Osteocyte (in vitro differentiated cells): Measurements from ENCODE around the gene LRGUK. TPM values are rescaled to one million over a fixed set of nuclear protein-coding genes. Genes with fewer than 3 reads are reported as not detected.

Experiments
- DNase-seq: peaks from one replicate; pipeline ENCODE4 v3.0.0; 2021; ENCODE audit warnings: mixed read lengths; ENCODE audit not compliant: unreplicated experiment; ENCODE audit errors: extremely low spot score
- H3K27ac Mint-ChIP-seq: one replicate; pipeline ENCODE4 v1.8.0; 2021; ENCODE audit warnings: mild to moderate bottlenecking, mixed read lengths; ENCODE audit not compliant: unreplicated experiment
- H3K27me3 Mint-ChIP-seq: one replicate; pipeline ENCODE4 v1.8.0; 2021; ENCODE audit warnings: mixed read lengths; ENCODE audit not compliant: unreplicated experiment
- H3K36me3 Mint-ChIP-seq: one replicate; pipeline ENCODE4 v1.8.0; 2021; ENCODE audit warnings: mixed read lengths; ENCODE audit not compliant: unreplicated experiment
- H3K4me1 Mint-ChIP-seq: one replicate; pipeline ENCODE4 v1.8.0; 2021; ENCODE audit warnings: mixed read lengths; ENCODE audit not compliant: unreplicated experiment
- H3K4me3 Mint-ChIP-seq: one replicate; pipeline ENCODE4 v1.8.0; 2021; ENCODE audit warnings: mild to moderate bottlenecking, moderate library complexity, mixed read lengths; ENCODE audit not compliant: unreplicated experiment
- H3K9me3 Mint-ChIP-seq: one replicate; pipeline ENCODE4 v1.8.0; 2021; ENCODE audit warnings: mixed read lengths; ENCODE audit not compliant: unreplicated experiment
- CTCF ChIP-seq: fragments of 200-600 bp; sonication (generic); IDR thresholded peaks from 2 replicates; pipeline ENCODE4 v1.5.0; 2021; ENCODE audit warnings: antibody characterized with exemption, mild to moderate bottlenecking, moderate library complexity
- total RNA-seq: library from RNA; stranded (reverse); gene quantifications from 2 replicates; pipeline ENCODE4 v1.2.1, GENCODE V29; 2021

The LRGUK gene
- total RNA-seq, 1 donor from 2014 or later = 0.30 TPM

- DNase-seq = no peak
- Mint-ChIP-seq H3K9me3 (no peaks in the 10 kb centered on the region), H3K27me3 (peaks cover 3% of the 10 kb centered on the region), H3K4me3 (no peak overlapping the region), H3K36me3 (no peaks in the 10 kb centered on the region), H3K27ac (no peak overlapping the region), H3K4me1 (no peaks in the 10 kb centered on the region)
- no peak for TF ChIP-seq CTCF
Observed at GRCh38 chr7:134113655-134114054, 13.5 kb upstream of the LRGUK start.

GRCh38 chr7:134114992-134115391 is 12.1 kb upstream of the LRGUK start:
- Mint-ChIP-seq H3K4me1 (no peaks in the 10 kb centered on the region), H3K36me3 (no peaks in the 10 kb centered on the region), H3K27ac (no peak overlapping the region), H3K4me3 (no peak overlapping the region), H3K27me3 (peaks cover 3% of the 10 kb centered on the region), H3K9me3 (no peaks in the 10 kb centered on the region)
- no peak for DNase-seq
- TF ChIP-seq CTCF = no peak

GRCh38 chr7:134120405-134120804 is 6.7 kb upstream of the LRGUK start:
- no peak for DNase-seq
- H3K4me3 Mint-ChIP-seq = no peak overlapping the region

GRCh38 chr7:134121632-134122139 is 5.5 kb upstream of the LRGUK start:
- no peaks in the 10 kb centered on the region for H3K36me3 Mint-ChIP-seq
- H3K27ac Mint-ChIP-seq = no peak overlapping the region

More at GRCh38 chr7:134120405-134120804, 6.7 kb upstream of the LRGUK start:
- no peaks in the 10 kb centered on the region for H3K36me3 Mint-ChIP-seq
- no peak overlapping the region for H3K27ac Mint-ChIP-seq
- H3K4me1 Mint-ChIP-seq = no peaks in the 10 kb centered on the region
- H3K27me3 Mint-ChIP-seq = peaks cover 29% of the 10 kb centered on the region
- TF ChIP-seq CTCF = no peak
- no peaks in the 10 kb centered on the region for H3K9me3 Mint-ChIP-seq

GRCh38 chr7:134122980-134123379 is 4.2 kb upstream of the LRGUK start:
- DNase-seq = no peak
- no peak for TF ChIP-seq CTCF
- Mint-ChIP-seq H3K9me3 (no peaks in the 10 kb centered on the region), H3K36me3 (no peaks in the 10 kb centered on the region), H3K4me3 (no peak overlapping the region), H3K27ac (no peak overlapping the region), H3K4me1 (peaks cover 15% of the 10 kb centered on the region), H3K27me3 (peaks cover 49% of the 10 kb centered on the region)

More at GRCh38 chr7:134121632-134122139, 5.5 kb upstream of the LRGUK start:
- no peak for DNase-seq
- peaks cover 2% of the 10 kb centered on the region for H3K4me1 Mint-ChIP-seq
- H3K9me3 Mint-ChIP-seq = no peaks in the 10 kb centered on the region
- peaks cover 39% of the 10 kb centered on the region for H3K27me3 Mint-ChIP-seq
- TF ChIP-seq CTCF = no peak
- no peak overlapping the region for H3K4me3 Mint-ChIP-seq
